Measurements from ENCODE around the gene PON2.
A peak's percentile ranks its signal among the peaks of the same experiment; 100 is the strongest.

The PON2 gene

DNA sequence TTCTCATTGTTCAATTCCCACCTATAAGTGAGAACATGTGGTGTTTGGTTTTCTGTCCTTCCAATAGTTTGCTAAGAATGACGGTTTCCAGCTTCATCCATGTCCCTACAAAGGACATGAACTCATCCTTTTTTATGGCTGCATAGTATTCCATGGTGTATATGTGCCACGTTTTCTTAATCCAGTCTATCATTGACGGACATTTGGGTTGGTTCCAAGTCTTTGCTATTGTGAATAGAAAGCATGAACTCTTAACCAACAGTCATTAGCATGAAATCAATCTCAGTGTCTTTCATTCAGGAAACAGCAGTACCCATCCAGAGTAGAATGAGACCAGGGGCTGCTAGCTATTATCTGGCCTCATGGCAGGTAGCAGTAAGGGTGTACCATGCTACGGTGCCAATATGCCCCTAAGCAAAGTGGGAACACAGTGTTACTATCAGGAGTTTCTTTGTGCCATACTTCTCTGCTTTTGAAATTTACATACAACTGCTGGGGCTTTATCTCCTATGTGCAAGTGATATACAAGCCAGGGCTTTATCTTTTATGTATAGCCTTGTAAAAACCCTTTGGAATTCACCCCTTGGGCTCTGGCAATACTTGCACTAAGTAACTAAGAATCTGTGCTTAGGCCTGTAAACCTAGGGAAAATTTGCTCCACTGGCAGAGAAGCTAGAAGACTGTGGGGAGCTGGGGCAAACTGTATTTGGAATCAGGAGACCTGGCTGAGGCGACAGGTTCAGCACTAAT lies 5.4 kb downstream of the PON2 start:
- H2BK15ac ChIP-seq (replicated peaks; ENCODE audit: low read depth) = no peak overlapping the region
- H2BK5ac ChIP-seq (ENCODE audit: low read length) = no peak overlapping the region
- no peak overlapping the region for H3K9ac ChIP-seq (ENCODE audit: low read length)
- H3K36me3 ChIP-seq (ENCODE audit: control insufficient read depth, insufficient read depth, low read length) = no peaks in the 10 kb centered on the region
- H2BK120ac ChIP-seq (ENCODE audit: low read depth, low read length) = no peak overlapping the region
- H3K4me2 ChIP-seq (ENCODE audit: low read length) = no peak overlapping the region
- no peak overlapping the region for H2AK5ac ChIP-seq (ENCODE audit: low read length)
- no peak overlapping the region for H3K18ac ChIP-seq (ENCODE audit: low read length)
- peaks cover 4% of the 10 kb centered on the region for H3K4me1 ChIP-seq (ENCODE audit: control insufficient read depth, low read depth, low read length)
- no peak overlapping the region for H3K56ac ChIP-seq (ENCODE audit: low read length)
- no peak overlapping the region for H3K4me3 ChIP-seq (ENCODE audit: low read length)
- H3K4ac ChIP-seq (ENCODE audit: low read depth, low read length) = no peak overlapping the region
- H3K27ac ChIP-seq (ENCODE audit: low read depth, low read length) = no peak overlapping the region
- DNase-seq = no peak
- H4K8ac ChIP-seq (ENCODE audit: low read depth, low read length) = no peak overlapping the region
- no peak overlapping the region for H4K5ac ChIP-seq (ENCODE audit: low read length)
- peaks cover 7% of the 10 kb centered on the region for H3K79me2 ChIP-seq (ENCODE audit: control insufficient read depth, insufficient read depth, low read length)
- H3K23ac ChIP-seq (ENCODE audit: low read length) = no peak overlapping the region
- WGBS (ENCODE audit: extremely low coverage, insufficient coverage, low lambda C conversion rate) = no CpG with 5 or more reads among the region's 5 CpGs
- H3K79me1 ChIP-seq (ENCODE audit: low read length) = peaks cover 16% of the 10 kb centered on the region
- H3K27me3 ChIP-seq (ENCODE audit: insufficient read depth, low read length, poor library complexity) = no peaks in the 10 kb centered on the region

DNA sequence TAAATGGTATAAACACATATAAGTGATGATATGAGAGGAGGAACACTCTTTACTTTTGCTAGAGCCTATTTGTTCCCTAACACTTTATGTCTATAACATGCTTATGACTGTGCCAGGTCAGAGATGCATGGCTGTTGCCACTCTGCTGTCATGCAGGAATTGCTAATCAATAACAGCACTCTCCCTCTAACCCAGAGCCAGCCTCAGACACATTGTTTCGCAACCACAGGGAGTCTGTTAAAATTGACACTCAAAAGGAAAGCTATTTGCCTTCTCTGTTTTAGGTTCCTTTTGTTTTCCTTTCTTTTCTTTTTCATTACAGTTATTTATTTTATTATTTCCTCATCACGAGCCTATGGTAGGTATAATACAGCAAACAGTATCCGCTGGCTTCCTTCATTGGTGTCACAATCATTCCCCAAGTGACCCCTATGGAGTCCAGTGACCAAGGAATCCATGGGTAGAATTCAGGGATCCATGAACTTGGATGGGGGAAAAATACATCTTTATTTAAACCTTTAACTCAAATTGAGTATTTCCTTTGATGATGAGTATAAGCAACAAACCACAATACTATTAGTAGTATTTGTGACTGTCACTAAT lies 6.8 kb downstream of the PON2 start:
- H3K79me1 ChIP-seq (ENCODE audit: low read length) = peaks cover 14% of the 10 kb centered on the region
- peaks cover 4% of the 10 kb centered on the region for H3K79me2 ChIP-seq (ENCODE audit: control insufficient read depth, insufficient read depth, low read length)
- no peaks in the 10 kb centered on the region for H3K36me3 ChIP-seq (ENCODE audit: control insufficient read depth, insufficient read depth, low read length)
- no peak overlapping the region for H3K18ac ChIP-seq (ENCODE audit: low read length)
- no CpG with 5 or more reads among the region's 3 CpGs for WGBS (ENCODE audit: extremely low coverage, insufficient coverage, low lambda C conversion rate)
- H3K4me3 ChIP-seq (ENCODE audit: low read length) = no peak overlapping the region
- H3K56ac ChIP-seq (ENCODE audit: low read length) = no peak overlapping the region
- peak; percentile 31 for DNase-seq
- H3K4me2 ChIP-seq (ENCODE audit: low read length) = no peak overlapping the region
- no peak overlapping the region for H4K5ac ChIP-seq (ENCODE audit: low read length)
- H3K4ac ChIP-seq (ENCODE audit: low read depth, low read length) = no peak overlapping the region
- no peak overlapping the region for H2BK120ac ChIP-seq (ENCODE audit: low read depth, low read length)
- H3K4me1 ChIP-seq (ENCODE audit: control insufficient read depth, low read depth, low read length) = peaks cover 4% of the 10 kb centered on the region
- no peaks in the 10 kb centered on the region for H3K27me3 ChIP-seq (ENCODE audit: insufficient read depth, low read length, poor library complexity)
- no peak overlapping the region for H3K23ac ChIP-seq (ENCODE audit: low read length)
- no peak overlapping the region for H4K8ac ChIP-seq (ENCODE audit: low read depth, low read length)
- H3K9ac ChIP-seq (ENCODE audit: low read length) = no peak overlapping the region
- no peak overlapping the region for H2BK15ac ChIP-seq (replicated peaks; ENCODE audit: low read depth)
- H2AK5ac ChIP-seq (ENCODE audit: low read length) = no peak overlapping the region
- H3K27ac ChIP-seq (ENCODE audit: low read depth, low read length) = no peak overlapping the region
- H2BK5ac ChIP-seq (ENCODE audit: low read length) = no peak overlapping the region

DNA sequence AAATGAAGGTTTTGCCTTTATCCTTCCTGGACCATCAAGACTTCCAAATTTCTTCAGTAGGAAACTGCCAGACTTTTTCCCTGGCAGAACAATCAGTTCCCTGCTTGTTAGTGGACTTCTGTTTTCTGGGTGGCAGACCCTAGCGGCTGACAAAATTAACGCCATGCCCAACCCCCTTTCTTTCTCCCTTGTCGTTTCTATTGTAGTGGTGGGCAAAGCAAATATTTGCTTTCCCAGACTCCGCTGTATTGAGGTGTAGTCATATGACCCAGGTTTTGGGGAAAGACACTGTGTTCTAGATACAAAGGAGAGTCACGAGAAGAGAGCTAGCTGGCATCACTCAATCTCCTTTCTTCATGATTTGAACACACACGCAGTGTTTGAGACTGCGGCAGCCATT lies 7.7 kb downstream of the PON2 start:
- no peak overlapping the region for H3K4ac ChIP-seq (ENCODE audit: low read depth, low read length)
- no peak overlapping the region for H4K5ac ChIP-seq (ENCODE audit: low read length)
- H3K36me3 ChIP-seq (ENCODE audit: control insufficient read depth, insufficient read depth, low read length) = no peaks in the 10 kb centered on the region
- peaks cover 4% of the 10 kb centered on the region for H3K4me1 ChIP-seq (ENCODE audit: control insufficient read depth, low read depth, low read length)
- H3K27ac ChIP-seq (ENCODE audit: low read depth, low read length) = no peak overlapping the region
- H3K4me3 ChIP-seq (ENCODE audit: low read length) = no peak overlapping the region
- no peak overlapping the region for H2AK5ac ChIP-seq (ENCODE audit: low read length)
- H3K79me1 ChIP-seq (ENCODE audit: low read length) = peaks cover 11% of the 10 kb centered on the region
- no peaks in the 10 kb centered on the region for H3K27me3 ChIP-seq (ENCODE audit: insufficient read depth, low read length, poor library complexity)
- no peak for DNase-seq
- H3K56ac ChIP-seq (ENCODE audit: low read length) = no peak overlapping the region
- no peak overlapping the region for H2BK15ac ChIP-seq (replicated peaks; ENCODE audit: low read depth)
- no peak overlapping the region for H3K18ac ChIP-seq (ENCODE audit: low read length)
- H3K23ac ChIP-seq (ENCODE audit: low read length) = no peak overlapping the region
- H4K8ac ChIP-seq (ENCODE audit: low read depth, low read length) = no peak overlapping the region
- H2BK5ac ChIP-seq (ENCODE audit: low read length) = no peak overlapping the region
- WGBS (ENCODE audit: extremely low coverage, insufficient coverage, low lambda C conversion rate) = no CpG with 5 or more reads among the region's 7 CpGs
- H3K4me2 ChIP-seq (ENCODE audit: low read length) = no peak overlapping the region
- no peak overlapping the region for H2BK120ac ChIP-seq (ENCODE audit: low read depth, low read length)
- peaks cover 2% of the 10 kb centered on the region for H3K79me2 ChIP-seq (ENCODE audit: control insufficient read depth, insufficient read depth, low read length)
- H3K9ac ChIP-seq (ENCODE audit: low read length) = no peak overlapping the region

GRCh38 chr7:95425694-95426093 lies 9.1 kb downstream of the PON2 start:
- Histone ChIP-seq H3K4ac (ENCODE audit: low read depth, low read length) (no peak overlapping the region), H4K8ac (ENCODE audit: low read depth, low read length) (no peak overlapping the region), H3K4me3 (ENCODE audit: low read length) (no peak overlapping the region), H3K23ac (ENCODE audit: low read length) (no peak overlapping the region), H3K4me2 (ENCODE audit: low read length) (no peak overlapping the region), H3K27ac (ENCODE audit: low read depth, low read length) (no peak overlapping the region), H3K27me3 (ENCODE audit: insufficient read depth, low read length, poor library complexity) (no peaks in the 10 kb centered on the region), H3K79me1 (ENCODE audit: low read length) (peaks cover 8% of the 10 kb centered on the region), H3K18ac (ENCODE audit: low read length) (no peak overlapping the region), H2AK5ac (ENCODE audit: low read length) (no peak overlapping the region), H3K4me1 (ENCODE audit: control insufficient read depth, low read depth, low read length) (peaks cover 4% of the 10 kb centered on the region), H2BK15ac (replicated peaks; ENCODE audit: low read depth) (no peak overlapping the region), H3K79me2 (ENCODE audit: control insufficient read depth, insufficient read depth, low read length) (peaks cover 2% of the 10 kb centered on the region), H3K36me3 (ENCODE audit: control insufficient read depth, insufficient read depth, low read length) (no peaks in the 10 kb centered on the region), H4K5ac (ENCODE audit: low read length) (no peak overlapping the region), H2BK5ac (ENCODE audit: low read length) (no peak overlapping the region), H2BK120ac (ENCODE audit: low read depth, low read length) (no peak overlapping the region), H3K9ac (ENCODE audit: low read length) (no peak overlapping the region), H3K56ac (ENCODE audit: low read length) (no peak overlapping the region)
- DNase-seq = no peak
- no CpG with 5 or more reads among the region's 2 CpGs for WGBS (ENCODE audit: extremely low coverage, insufficient coverage, low lambda C conversion rate)

DNA sequence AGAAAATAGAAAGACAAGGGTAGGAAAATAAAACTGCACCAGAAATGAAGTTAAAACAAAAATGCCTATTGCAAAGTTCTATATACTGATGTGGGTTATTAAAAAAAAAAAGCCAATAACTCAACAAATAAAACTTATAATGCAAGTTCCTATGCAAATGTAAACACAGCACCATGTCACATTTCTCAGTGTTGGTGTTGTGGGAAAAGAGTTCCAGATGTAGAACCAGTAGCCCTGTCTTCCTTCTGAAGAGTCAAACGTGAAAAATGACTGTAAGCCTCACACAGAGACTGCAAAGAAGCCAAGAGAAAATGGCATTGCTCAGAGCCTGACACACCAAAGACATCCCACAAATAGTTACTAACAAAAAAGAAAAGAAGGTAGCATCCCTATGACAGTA lies 10.1 kb downstream of the PON2 start:
- no peak overlapping the region for H4K5ac ChIP-seq (ENCODE audit: low read length)
- H3K36me3 ChIP-seq (ENCODE audit: control insufficient read depth, insufficient read depth, low read length) = no peaks in the 10 kb centered on the region
- no peak overlapping the region for H3K4me3 ChIP-seq (ENCODE audit: low read length)
- no peak overlapping the region for H3K27ac ChIP-seq (ENCODE audit: low read depth, low read length)
- no peak overlapping the region for H3K18ac ChIP-seq (ENCODE audit: low read length)
- DNase-seq = no peak
- H3K79me2 ChIP-seq (ENCODE audit: control insufficient read depth, insufficient read depth, low read length) = peaks cover 2% of the 10 kb centered on the region
- H3K79me1 ChIP-seq (ENCODE audit: low read length) = peaks cover 8% of the 10 kb centered on the region
- WGBS (ENCODE audit: extremely low coverage, insufficient coverage, low lambda C conversion rate) = no CpG with 5 or more reads among the region's 1 CpG
- H3K4ac ChIP-seq (ENCODE audit: low read depth, low read length) = no peak overlapping the region
- H3K4me1 ChIP-seq (ENCODE audit: control insufficient read depth, low read depth, low read length) = peaks cover 4% of the 10 kb centered on the region
- no peaks in the 10 kb centered on the region for H3K27me3 ChIP-seq (ENCODE audit: insufficient read depth, low read length, poor library complexity)
- H2BK5ac ChIP-seq (ENCODE audit: low read length) = no peak overlapping the region
- H3K4me2 ChIP-seq (ENCODE audit: low read length) = no peak overlapping the region
- H3K9ac ChIP-seq (ENCODE audit: low read length) = no peak overlapping the region
- H4K8ac ChIP-seq (ENCODE audit: low read depth, low read length) = no peak overlapping the region
- no peak overlapping the region for H2AK5ac ChIP-seq (ENCODE audit: low read length)
- no peak overlapping the region for H2BK120ac ChIP-seq (ENCODE audit: low read depth, low read length)
- no peak overlapping the region for H2BK15ac ChIP-seq (replicated peaks; ENCODE audit: low read depth)
- H3K56ac ChIP-seq (ENCODE audit: low read length) = no peak overlapping the region
- H3K23ac ChIP-seq (ENCODE audit: low read length) = no peak overlapping the region
